SK-N-SH treated with all-trans-retinoic acid at 6 μM for 48 hours (cell line): Measurements from ENCODE around the gene KREMEN1.

Source experiments
- ATAC-seq: fragments of 200-7000 bp; cut with Tn5 transposase; 3 replicates; pipeline ENCODE4 v1.9.1; 2020; ENCODE audit warnings: mild to moderate bottlenecking, moderate library complexity
- ARNTL ChIP-seq: fragments of 450-650 bp; formaldehyde crosslinking; IDR thresholded peaks from 2 replicates; pipeline ENCODE4 v1.5.0; 2020; ENCODE audit warnings: low read depth, mild to moderate bottlenecking, moderate library complexity, borderline replicate concordance
- BACH2 ChIP-seq: fragments of 250-450 bp; sonication (Bioruptor Pico); IDR thresholded peaks from 2 replicates; pipeline ENCODE4 v1.9.0; 2021; ENCODE audit warnings: mild to moderate bottlenecking, borderline replicate concordance
- CSDC2 ChIP-seq: fragments of 250-450 bp; sonication (Bioruptor Pico); IDR thresholded peaks from 2 replicates; pipeline ENCODE4 v1.5.0; 2020; ENCODE audit warnings: mild to moderate bottlenecking, moderate library complexity
- ESRRG ChIP-seq: fragments of 250-450 bp; sonication (Bioruptor Pico); IDR thresholded peaks from 2 replicates; pipeline ENCODE4 v1.6.1; 2021; ENCODE audit warnings: mild to moderate bottlenecking
- GLIS3 ChIP-seq: fragments of 250-450 bp; sonication (Bioruptor Pico); IDR thresholded peaks from 2 replicates; pipeline ENCODE4 v1.5.0; 2020; ENCODE audit warnings: mild to moderate bottlenecking, moderate library complexity
- ISL1 ChIP-seq: fragments of 250-450 bp; sonication (Bioruptor Pico); IDR thresholded peaks from 2 replicates; pipeline ENCODE4 v2.1.2; 2022; ENCODE audit warnings: mild to moderate bottlenecking, moderate library complexity
- OSR1 ChIP-seq: fragments of 250-450 bp; sonication (Bioruptor Pico); IDR thresholded peaks from 2 replicates; pipeline ENCODE4 v1.8.0; 2022; ENCODE audit warnings: moderate library complexity, mild to moderate bottlenecking, inconsistent platforms
- PPARA ChIP-seq: fragments of 250-450 bp; sonication (Bioruptor Pico); IDR thresholded peaks from 2 replicates; pipeline ENCODE4 v1.5.0; 2020; ENCODE audit warnings: mild to moderate bottlenecking, borderline replicate concordance
- RARB ChIP-seq: fragments of 250-450 bp; sonication (Bioruptor Pico); IDR thresholded peaks from 2 replicates; pipeline ENCODE4 v1.8.0; 2021; ENCODE audit warnings: mild to moderate bottlenecking, moderate library complexity
- SNAI2 ChIP-seq: fragments of 250-450 bp; sonication (Bioruptor Pico); IDR thresholded peaks from 2 replicates; pipeline ENCODE4 v1.5.0; 2020; ENCODE audit warnings: mild to moderate bottlenecking, moderate library complexity
- TOX ChIP-seq: fragments of 250-450 bp; sonication (Bioruptor Pico); IDR thresholded peaks from 2 replicates; pipeline ENCODE4 v1.8.0; 2021; ENCODE audit warnings: mild to moderate bottlenecking, moderate library complexity, borderline replicate concordance
- ZC3H10 ChIP-seq: fragments of 250-450 bp; sonication (Bioruptor Pico); IDR thresholded peaks from 2 replicates; pipeline ENCODE4 v1.5.1; 2021; ENCODE audit warnings: mild to moderate bottlenecking, moderate library complexity
- ZFP3 ChIP-seq: fragments of 250-450 bp; sonication (Bioruptor Pico); IDR thresholded peaks from 2 replicates; pipeline ENCODE4 v1.5.0; 2020; ENCODE audit warnings: mild to moderate bottlenecking, moderate library complexity
- ZFP30 ChIP-seq: fragments of 450-650 bp; formaldehyde crosslinking; IDR thresholded peaks from 2 replicates; pipeline ENCODE4 v1.5.0; 2022; ENCODE audit warnings: mild to moderate bottlenecking, moderate library complexity
- ZNF565 ChIP-seq: fragments of 450-650 bp; formaldehyde crosslinking; conservative IDR thresholded peaks from 2 replicates; pipeline ENCODE4 v1.5.0; 2020; ENCODE audit warnings: low read depth, mild to moderate bottlenecking, moderate library complexity
- ZNF8 ChIP-seq: fragments of 450-650 bp; formaldehyde crosslinking; IDR thresholded peaks from 2 replicates; pipeline ENCODE4 v1.5.0; 2020; ENCODE audit warnings: mild to moderate bottlenecking, moderate library complexity
- TF ChIP-seq, protein P1 (sequence below): fragments of 250-450 bp; sonication (Bioruptor Pico); IDR thresholded peaks from 2 replicates; pipeline ENCODE4 v1.5.1; 2020; ENCODE audit warnings: low read depth, mild to moderate bottlenecking, moderate library complexity
- TF ChIP-seq, protein P2 (sequence below): fragments of 250-450 bp; sonication (Bioruptor Pico); IDR thresholded peaks from 2 replicates; pipeline ENCODE4 v1.8.0; 2021; ENCODE audit warnings: low read depth, mild to moderate bottlenecking, moderate library complexity, borderline replicate concordance
- TF ChIP-seq, protein P3 (sequence below): fragments of 250-450 bp; sonication (Bioruptor Pico); IDR thresholded peaks from 2 replicates; pipeline ENCODE4 v1.5.0; 2020; ENCODE audit warnings: mild to moderate bottlenecking, moderate library complexity
- TF ChIP-seq, protein P4 (sequence below): fragments of 250-450 bp; sonication (Bioruptor Pico); IDR thresholded peaks from 2 replicates; pipeline ENCODE4 v1.5.1; 2021; ENCODE audit warnings: mild to moderate bottlenecking, moderate library complexity

Gene KREMEN1

DNA sequence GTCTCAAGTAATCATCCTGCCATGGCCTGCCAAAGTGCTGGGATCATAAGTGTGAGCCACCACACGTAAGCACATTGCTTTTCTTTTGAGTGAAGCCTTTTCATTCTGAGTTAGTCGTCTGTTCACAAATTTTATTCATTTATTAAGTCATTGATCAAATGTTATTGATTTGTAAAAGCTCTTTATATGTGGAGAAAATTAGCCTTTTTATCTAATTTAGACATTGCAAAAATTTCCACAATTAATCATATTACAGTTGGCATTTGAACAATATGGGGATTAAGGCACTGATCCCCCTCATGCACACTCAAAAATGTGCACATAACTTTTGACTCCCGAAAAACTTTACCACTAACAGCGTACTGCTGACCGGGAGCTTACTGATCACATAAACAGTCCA lies 125.4 kb downstream of the KREMEN1 start:
- TF ChIP-seq SNAI2 (CRISPR knock-in tag) (no peak), BACH2 (no peak), PPARA (CRISPR knock-in tag) (no peak), ESRRG (CRISPR knock-in tag) (no peak), ZFP3 (CRISPR knock-in tag) (no peak), ISL1 (CRISPR knock-in tag) (no peak), OSR1 (CRISPR knock-in tag) (no peak), ZC3H10 (no peak), RARB (CRISPR knock-in tag) (no peak), ZNF565 (no peak), ZFP30 (no peak), ARNTL (CRISPR knock-in tag) (no peak), ZNF8 (CRISPR knock-in tag) (no peak), TOX (CRISPR knock-in tag) (no peak), GLIS3 (CRISPR knock-in tag) (no peak)
- TF ChIP-seq, protein P1, sequence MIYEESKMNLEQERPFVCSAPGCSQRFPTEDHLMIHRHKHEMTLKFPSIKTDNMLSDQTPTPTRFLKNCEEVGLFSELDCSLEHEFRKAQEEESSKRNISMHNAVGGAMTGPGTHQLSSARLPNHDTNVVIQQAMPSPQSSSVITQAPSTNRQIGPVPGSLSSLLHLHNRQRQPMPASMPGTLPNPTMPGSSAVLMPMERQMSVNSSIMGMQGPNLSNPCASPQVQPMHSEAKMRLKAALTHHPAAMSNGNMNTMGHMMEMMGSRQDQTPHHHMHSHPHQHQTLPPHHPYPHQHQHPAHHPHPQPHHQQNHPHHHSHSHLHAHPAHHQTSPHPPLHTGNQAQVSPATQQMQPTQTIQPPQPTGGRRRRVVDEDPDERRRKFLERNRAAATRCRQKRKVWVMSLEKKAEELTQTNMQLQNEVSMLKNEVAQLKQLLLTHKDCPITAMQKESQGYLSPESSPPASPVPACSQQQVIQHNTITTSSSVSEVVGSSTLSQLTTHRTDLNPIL = no peak
- TF ChIP-seq, protein P2, sequence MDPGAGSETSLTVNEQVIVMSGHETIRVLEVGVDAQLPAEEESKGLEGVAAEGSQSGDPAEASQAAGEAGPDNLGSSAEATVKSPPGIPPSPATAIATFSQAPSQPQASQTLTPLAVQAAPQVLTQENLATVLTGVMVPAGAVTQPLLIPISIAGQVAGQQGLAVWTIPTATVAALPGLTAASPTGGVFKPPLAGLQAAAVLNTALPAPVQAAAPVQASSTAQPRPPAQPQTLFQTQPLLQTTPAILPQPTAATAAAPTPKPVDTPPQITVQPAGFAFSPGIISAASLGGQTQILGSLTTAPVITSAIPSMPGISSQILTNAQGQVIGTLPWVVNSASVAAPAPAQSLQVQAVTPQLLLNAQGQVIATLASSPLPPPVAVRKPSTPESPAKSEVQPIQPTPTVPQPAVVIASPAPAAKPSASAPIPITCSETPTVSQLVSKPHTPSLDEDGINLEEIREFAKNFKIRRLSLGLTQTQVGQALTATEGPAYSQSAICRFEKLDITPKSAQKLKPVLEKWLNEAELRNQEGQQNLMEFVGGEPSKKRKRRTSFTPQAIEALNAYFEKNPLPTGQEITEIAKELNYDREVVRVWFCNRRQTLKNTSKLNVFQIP (CRISPR knock-in tag) = no peak
- TF ChIP-seq, protein P3, sequence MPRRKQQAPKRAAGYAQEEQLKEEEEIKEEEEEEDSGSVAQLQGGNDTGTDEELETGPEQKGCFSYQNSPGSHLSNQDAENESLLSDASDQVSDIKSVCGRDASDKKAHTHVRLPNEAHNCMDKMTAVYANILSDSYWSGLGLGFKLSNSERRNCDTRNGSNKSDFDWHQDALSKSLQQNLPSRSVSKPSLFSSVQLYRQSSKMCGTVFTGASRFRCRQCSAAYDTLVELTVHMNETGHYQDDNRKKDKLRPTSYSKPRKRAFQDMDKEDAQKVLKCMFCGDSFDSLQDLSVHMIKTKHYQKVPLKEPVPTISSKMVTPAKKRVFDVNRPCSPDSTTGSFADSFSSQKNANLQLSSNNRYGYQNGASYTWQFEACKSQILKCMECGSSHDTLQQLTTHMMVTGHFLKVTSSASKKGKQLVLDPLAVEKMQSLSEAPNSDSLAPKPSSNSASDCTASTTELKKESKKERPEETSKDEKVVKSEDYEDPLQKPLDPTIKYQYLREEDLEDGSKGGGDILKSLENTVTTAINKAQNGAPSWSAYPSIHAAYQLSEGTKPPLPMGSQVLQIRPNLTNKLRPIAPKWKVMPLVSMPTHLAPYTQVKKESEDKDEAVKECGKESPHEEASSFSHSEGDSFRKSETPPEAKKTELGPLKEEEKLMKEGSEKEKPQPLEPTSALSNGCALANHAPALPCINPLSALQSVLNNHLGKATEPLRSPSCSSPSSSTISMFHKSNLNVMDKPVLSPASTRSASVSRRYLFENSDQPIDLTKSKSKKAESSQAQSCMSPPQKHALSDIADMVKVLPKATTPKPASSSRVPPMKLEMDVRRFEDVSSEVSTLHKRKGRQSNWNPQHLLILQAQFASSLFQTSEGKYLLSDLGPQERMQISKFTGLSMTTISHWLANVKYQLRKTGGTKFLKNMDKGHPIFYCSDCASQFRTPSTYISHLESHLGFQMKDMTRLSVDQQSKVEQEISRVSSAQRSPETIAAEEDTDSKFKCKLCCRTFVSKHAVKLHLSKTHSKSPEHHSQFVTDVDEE = no peak
- TF ChIP-seq, protein P4, sequence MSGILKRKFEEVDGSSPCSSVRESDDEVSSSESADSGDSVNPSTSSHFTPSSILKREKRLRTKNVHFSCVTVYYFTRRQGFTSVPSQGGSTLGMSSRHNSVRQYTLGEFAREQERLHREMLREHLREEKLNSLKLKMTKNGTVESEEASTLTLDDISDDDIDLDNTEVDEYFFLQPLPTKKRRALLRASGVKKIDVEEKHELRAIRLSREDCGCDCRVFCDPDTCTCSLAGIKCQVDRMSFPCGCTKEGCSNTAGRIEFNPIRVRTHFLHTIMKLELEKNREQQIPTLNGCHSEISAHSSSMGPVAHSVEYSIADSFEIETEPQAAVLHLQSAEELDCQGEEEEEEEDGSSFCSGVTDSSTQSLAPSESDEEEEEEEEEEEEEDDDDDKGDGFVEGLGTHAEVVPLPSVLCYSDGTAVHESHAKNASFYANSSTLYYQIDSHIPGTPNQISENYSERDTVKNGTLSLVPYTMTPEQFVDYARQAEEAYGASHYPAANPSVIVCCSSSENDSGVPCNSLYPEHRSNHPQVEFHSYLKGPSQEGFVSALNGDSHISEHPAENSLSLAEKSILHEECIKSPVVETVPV (CRISPR knock-in tag) = no peak
- no peak for ATAC-seq

DNA sequence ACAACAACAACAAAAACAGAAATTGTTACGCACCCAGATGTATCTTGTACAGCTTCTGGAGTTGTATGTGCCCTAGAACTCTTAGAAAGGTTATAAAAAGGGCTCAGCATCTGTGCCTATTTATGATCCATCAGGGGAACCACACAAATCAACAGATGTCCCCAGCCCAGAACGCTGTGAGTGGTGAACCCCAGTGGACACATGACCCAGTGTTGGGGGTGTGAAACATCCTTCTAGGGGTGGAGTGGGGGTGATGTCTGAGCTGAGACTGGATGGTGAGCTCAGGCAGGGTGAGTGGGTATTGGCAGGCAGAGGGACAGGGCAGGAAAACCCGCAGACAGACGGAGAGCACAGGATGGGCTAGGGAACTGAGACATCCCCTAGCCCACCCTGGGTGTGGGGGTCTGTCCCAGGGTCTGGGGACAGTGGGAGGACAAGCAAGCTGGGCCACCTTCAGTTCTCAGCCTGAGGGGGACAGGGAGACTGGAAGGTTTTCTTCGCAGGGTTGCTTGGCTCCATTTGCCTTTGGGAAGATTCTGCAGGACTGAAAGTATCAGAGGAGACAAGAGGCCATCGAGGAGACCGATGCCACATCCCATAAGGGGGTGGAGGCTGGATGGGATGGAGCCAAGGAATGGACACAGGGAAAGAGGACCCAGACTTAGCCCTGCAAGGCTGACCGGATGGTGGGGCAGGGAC lies 127.0 kb downstream of the KREMEN1 start:
- ATAC-seq = no peak
- TF ChIP-seq ESRRG (CRISPR knock-in tag) (no peak), TOX (CRISPR knock-in tag) (no peak), RARB (CRISPR knock-in tag) (no peak), OSR1 (CRISPR knock-in tag) (no peak), CSDC2 (no peak), ZFP30 (no peak), ZNF8 (CRISPR knock-in tag) (no peak)
- TF ChIP-seq, protein P3 = no peak
- TF ChIP-seq, all 23 proteins: peak for 0

DNA sequence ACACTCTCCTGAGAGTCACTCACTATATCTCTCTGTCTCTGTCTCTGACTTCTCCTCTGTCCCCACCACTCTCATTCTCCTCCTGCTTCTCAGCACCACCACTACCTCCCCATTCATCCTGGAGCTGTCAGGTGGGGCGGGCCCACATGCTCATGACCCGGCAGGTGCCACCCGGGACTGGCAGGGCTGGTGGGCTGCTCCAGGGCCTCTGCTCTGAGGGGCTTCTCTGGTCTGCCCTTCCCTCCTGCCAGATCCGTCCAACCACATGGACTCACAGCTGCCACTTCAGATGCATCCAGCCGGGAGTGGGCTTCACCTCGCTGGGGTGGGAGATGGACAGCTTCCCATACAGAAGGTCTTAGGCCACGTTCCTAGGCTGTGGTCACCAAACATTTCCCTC lies 128.1 kb downstream of the KREMEN1 start:
- TF ChIP-seq ZC3H10 = no peak
- ATAC-seq = no peak
